ENCODE results near the gene ZNRD2.

Gene ZNRD2

GRCh38 chr11:65589444-65590239 lies 19.4 kb downstream of the ZNRD2 start:
- H3K9me3 ChIP-seq (ENCODE audit: control insufficient read depth in 1 of 2, low read length in 2 of 2), result no peaks in the 10 kb centered on the region
- no peaks in the 10 kb centered on the region for H3K27me3 ChIP-seq (ENCODE audit: control insufficient read depth in 1 of 2, insufficient read depth in 2 of 2, low read length in 2 of 2)
- H3K4me3 ChIP-seq (ENCODE audit: low read depth in 1 of 2, low read length in 2 of 2), result no peak overlapping the region
- peaks cover 14 to 26% of the 10 kb centered on the region in 2 donors for H3K4me1 ChIP-seq (ENCODE audit: control insufficient read depth in 1 of 2, insufficient read depth in 2 of 2, low read length in 2 of 2)
- peak overlapping the region in 1 of 2 donors; percentile 32 for H3K9ac ChIP-seq (ENCODE audit: low read depth in 1 of 2, low read length in 2 of 2)
- no peak overlapping the region for H3K27ac ChIP-seq (ENCODE audit: low read depth, low read length)
- H3K36me3 ChIP-seq (ENCODE audit: control insufficient read depth in 1 of 2, insufficient read depth in 2 of 2, low read length in 2 of 2), result peaks cover 13 to 23% of the 10 kb centered on the region in 2 donors

- Histone ChIP-seq H3K4me1 (ENCODE audit: control insufficient read depth in 1 of 2, insufficient read depth in 2 of 2, low read length in 2 of 2) (peaks cover 20 to 28% of the 10 kb centered on the region in 2 donors), H3K27ac (ENCODE audit: low read depth, low read length) (no peak overlapping the region), H3K27me3 (ENCODE audit: control insufficient read depth in 1 of 2, insufficient read depth in 2 of 2, low read length in 2 of 2) (no peaks in the 10 kb centered on the region), H3K4me3 (ENCODE audit: low read depth in 1 of 2, low read length in 2 of 2) (no peak overlapping the region), H3K9me3 (ENCODE audit: control insufficient read depth in 1 of 2, low read length in 2 of 2) (no peaks in the 10 kb centered on the region), H3K9ac (ENCODE audit: low read depth in 1 of 2, low read length in 2 of 2) (peak overlapping the region in 1 of 2 donors; percentile 32), H3K36me3 (ENCODE audit: control insufficient read depth in 1 of 2, insufficient read depth in 2 of 2, low read length in 2 of 2) (peaks cover 13 to 21% of the 10 kb centered on the region in 2 donors)
Measured at GRCh38 chr11:65590240-65590738, 20.0 kb downstream of the ZNRD2 start.

DNA sequence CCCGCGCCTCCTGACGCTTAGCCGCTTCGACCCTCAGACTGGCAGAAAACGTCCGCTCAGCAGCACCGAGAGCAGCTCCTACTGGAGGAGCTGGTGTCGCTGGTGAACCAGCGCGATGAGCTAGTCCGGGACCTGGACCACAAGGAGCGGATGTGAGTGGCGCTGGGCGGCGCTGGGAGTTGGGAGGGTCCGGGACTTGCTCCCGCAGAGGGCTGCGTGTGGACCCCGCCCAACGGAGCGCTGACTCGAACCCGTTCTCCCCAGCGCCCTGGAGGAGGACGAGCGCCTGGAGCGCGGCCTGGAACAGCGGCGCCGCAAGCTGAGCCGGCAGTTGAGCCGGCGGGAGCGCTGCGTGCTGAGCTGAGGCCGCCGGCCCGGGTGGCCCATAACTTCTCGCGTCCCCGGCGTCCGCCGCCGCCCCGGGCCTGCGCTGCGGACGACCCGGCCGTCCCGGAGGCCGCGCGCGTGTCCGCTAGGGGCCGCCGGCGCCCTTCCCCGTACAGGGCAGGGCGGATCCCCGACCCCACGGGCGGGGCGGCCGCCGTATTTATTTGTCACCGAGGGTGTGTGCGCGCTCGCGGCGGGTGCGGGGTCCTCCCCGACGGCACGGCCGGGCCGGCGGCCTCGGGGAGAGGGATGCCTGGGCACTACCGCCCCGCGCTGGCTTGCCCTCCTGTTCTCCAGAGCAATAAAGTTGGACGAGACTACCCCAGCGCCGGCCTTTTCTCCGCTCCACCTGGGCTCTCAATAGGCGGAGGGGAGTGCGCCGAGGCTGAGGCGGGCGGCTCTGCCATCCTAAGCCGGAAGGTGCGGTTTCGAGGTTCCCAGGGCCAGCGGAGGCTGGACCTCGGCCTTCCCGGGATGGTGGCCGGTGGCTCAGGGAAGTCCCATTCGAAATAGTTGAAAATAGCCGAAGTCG lies 21.9 kb downstream of the ZNRD2 start:
- peak overlapping the region in 1 of 2 donors; percentile 28 for H3K4me3 ChIP-seq (ENCODE audit: low read depth in 1 of 2, low read length in 2 of 2)
- H3K4me1 ChIP-seq (ENCODE audit: control insufficient read depth in 1 of 2, insufficient read depth in 2 of 2, low read length in 2 of 2), result peaks cover 26 to 35% of the 10 kb centered on the region in 2 donors
- H3K9me3 ChIP-seq (ENCODE audit: control insufficient read depth in 1 of 2, low read length in 2 of 2), result no peaks in the 10 kb centered on the region
- H3K9ac ChIP-seq (ENCODE audit: low read depth in 1 of 2, low read length in 2 of 2), result no peak overlapping the region
- H3K27me3 ChIP-seq (ENCODE audit: control insufficient read depth in 1 of 2, insufficient read depth in 2 of 2, low read length in 2 of 2), result no peaks in the 10 kb centered on the region
- peaks cover 9 to 15% of the 10 kb centered on the region in 2 donors for H3K36me3 ChIP-seq (ENCODE audit: control insufficient read depth in 1 of 2, insufficient read depth in 2 of 2, low read length in 2 of 2)
- H3K27ac ChIP-seq (ENCODE audit: low read depth, low read length), result no peak overlapping the region

DNA sequence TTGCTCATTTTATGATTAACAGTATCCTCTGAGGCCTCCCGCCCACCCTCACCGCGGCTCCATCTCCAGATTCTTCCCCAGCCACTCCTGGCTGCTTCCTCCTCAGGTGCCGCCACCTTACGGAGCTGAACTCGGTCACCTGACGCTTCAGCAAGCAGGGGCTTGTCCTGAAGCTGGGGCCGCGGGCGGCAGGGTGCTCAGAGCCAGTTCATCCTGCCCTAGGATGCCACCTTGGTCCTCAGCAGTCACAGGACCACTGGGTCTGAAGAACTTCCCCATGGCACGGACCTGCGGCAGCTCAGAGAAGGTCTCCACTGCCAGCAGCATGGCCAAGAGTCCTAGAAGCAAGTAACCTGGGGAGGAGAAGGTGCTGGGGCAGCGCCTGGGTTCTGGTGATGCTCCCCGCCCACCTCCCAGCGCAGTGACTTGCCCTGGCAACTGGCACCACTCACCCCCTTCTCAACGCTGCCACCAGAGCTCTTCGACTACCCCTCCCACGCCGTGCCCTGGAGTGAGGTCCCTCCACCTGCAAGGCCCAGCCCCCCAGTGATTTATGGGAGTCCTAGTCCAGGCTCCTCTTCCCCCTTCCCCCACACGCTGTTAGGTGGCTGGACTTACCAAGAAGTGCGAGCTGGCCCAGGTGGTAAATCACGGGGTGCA lies 22.7 kb downstream of the ZNRD2 start:
- no peak overlapping the region for H3K9ac ChIP-seq (ENCODE audit: low read depth in 1 of 2, low read length in 2 of 2)
- no peaks in the 10 kb centered on the region for H3K9me3 ChIP-seq (ENCODE audit: control insufficient read depth in 1 of 2, low read length in 2 of 2)
- H3K4me1 ChIP-seq (ENCODE audit: control insufficient read depth in 1 of 2, insufficient read depth in 2 of 2, low read length in 2 of 2), result peaks cover 18 to 27% of the 10 kb centered on the region in 2 donors
- no peak overlapping the region for H3K27ac ChIP-seq (ENCODE audit: low read depth, low read length)
- no peaks in the 10 kb centered on the region for H3K27me3 ChIP-seq (ENCODE audit: control insufficient read depth in 1 of 2, insufficient read depth in 2 of 2, low read length in 2 of 2)
- peaks cover 15 to 23% of the 10 kb centered on the region in 2 donors for H3K36me3 ChIP-seq (ENCODE audit: control insufficient read depth in 1 of 2, insufficient read depth in 2 of 2, low read length in 2 of 2)
- no peak overlapping the region for H3K4me3 ChIP-seq (ENCODE audit: low read depth in 1 of 2, low read length in 2 of 2)

GRCh38 chr11:65593518-65594414 lies 23.5 kb downstream of the ZNRD2 start:
- Histone ChIP-seq H3K4me1 (ENCODE audit: control insufficient read depth in 1 of 2, insufficient read depth in 2 of 2, low read length in 2 of 2) (peaks cover 11 to 20% of the 10 kb centered on the region in 2 donors), H3K36me3 (ENCODE audit: control insufficient read depth in 1 of 2, insufficient read depth in 2 of 2, low read length in 2 of 2) (peaks cover 19 to 30% of the 10 kb centered on the region in 2 donors), H3K27ac (ENCODE audit: low read depth, low read length) (no peak overlapping the region), H3K9me3 (ENCODE audit: control insufficient read depth in 1 of 2, low read length in 2 of 2) (no peaks in the 10 kb centered on the region), H3K27me3 (ENCODE audit: control insufficient read depth in 1 of 2, insufficient read depth in 2 of 2, low read length in 2 of 2) (no peaks in the 10 kb centered on the region), H3K9ac (ENCODE audit: low read depth in 1 of 2, low read length in 2 of 2) (no peak overlapping the region), H3K4me3 (ENCODE audit: low read depth in 1 of 2, low read length in 2 of 2) (no peak overlapping the region)

DNA sequence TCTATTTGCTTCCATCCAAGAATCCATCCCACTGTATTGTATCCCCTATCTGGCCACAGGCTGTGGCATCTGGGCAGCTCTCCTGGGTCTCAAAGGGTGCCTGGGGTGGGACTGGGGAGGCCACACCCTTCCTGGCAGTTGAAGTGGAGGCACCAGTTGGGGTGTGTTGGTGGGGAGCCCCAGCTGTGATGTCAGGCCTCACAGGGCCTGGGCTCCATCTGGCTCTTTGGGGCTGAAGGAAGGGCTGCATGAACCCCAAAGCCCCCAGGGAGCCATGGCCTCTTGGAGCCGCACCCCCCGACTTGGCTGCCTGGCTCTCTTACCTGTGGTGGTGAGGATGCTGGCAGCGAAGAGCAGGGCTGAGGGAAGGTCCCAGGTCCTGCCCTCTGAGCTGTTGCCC lies 24.9 kb downstream of the ZNRD2 start:
- Histone ChIP-seq H3K9me3 (ENCODE audit: control insufficient read depth in 1 of 2, low read length in 2 of 2) (no peaks in the 10 kb centered on the region), H3K4me3 (ENCODE audit: low read depth in 1 of 2, low read length in 2 of 2) (no peak overlapping the region), H3K4me1 (ENCODE audit: control insufficient read depth in 1 of 2, insufficient read depth in 2 of 2, low read length in 2 of 2) (peaks cover 11 to 13% of the 10 kb centered on the region in 2 donors), H3K27me3 (ENCODE audit: control insufficient read depth in 1 of 2, insufficient read depth in 2 of 2, low read length in 2 of 2) (no peaks in the 10 kb centered on the region), H3K9ac (ENCODE audit: low read depth in 1 of 2, low read length in 2 of 2) (no peak overlapping the region), H3K36me3 (ENCODE audit: control insufficient read depth in 1 of 2, insufficient read depth in 2 of 2, low read length in 2 of 2) (peaks cover 19 to 35% of the 10 kb centered on the region in 2 donors), H3K27ac (ENCODE audit: low read depth, low read length) (no peak overlapping the region)

- Histone ChIP-seq H3K9me3 (ENCODE audit: control insufficient read depth in 1 of 2, low read length in 2 of 2) (no peaks in the 10 kb centered on the region), H3K4me1 (ENCODE audit: control insufficient read depth in 1 of 2, insufficient read depth in 2 of 2, low read length in 2 of 2) (peaks cover 11 to 12% of the 10 kb centered on the region in 2 donors), H3K36me3 (ENCODE audit: control insufficient read depth in 1 of 2, insufficient read depth in 2 of 2, low read length in 2 of 2) (peaks cover 21 to 32% of the 10 kb centered on the region in 2 donors), H3K27me3 (ENCODE audit: control insufficient read depth in 1 of 2, insufficient read depth in 2 of 2, low read length in 2 of 2) (no peaks in the 10 kb centered on the region), H3K27ac (ENCODE audit: low read depth, low read length) (no peak within 1 kb of the TSS), H3K4me3 (ENCODE audit: low read depth in 1 of 2, low read length in 2 of 2) (no peak within 1 kb of the TSS), H3K9ac (ENCODE audit: low read depth in 1 of 2, low read length in 2 of 2) (no peak within 1 kb of the TSS)
Measured at GRCh38 chr11:65595543-65596281, 25.4 kb downstream of the ZNRD2 start, which contains the start of gene KCNK7. Gene KCNK7 (minus strand): TSS chr11:65595800. CDS start chr11:65595772, 28 bp downstream.

DNA sequence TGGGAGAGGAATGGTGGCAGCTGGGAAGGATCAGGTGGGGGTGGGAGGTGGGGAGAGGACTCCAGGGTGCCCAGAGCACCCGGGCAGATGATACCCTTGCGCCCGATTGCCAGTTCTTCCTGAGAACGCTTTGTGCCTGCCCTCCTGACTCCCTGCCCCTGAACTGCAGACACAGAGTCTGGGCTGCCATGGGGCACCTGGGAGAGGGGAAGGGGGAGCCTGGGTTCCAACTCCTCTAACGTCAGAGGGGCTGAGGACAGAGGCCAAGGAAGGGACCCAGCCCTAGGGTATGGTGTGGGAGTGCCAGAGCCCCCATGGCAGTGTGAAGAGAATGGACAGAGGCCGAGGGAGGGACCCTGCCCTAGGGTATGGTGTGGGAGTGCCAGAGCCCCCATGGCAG lies 26.2 kb downstream of the ZNRD2 start:
- Histone ChIP-seq H3K36me3 (ENCODE audit: control insufficient read depth in 1 of 2, insufficient read depth in 2 of 2, low read length in 2 of 2) (peaks cover 24 to 32% of the 10 kb centered on the region in 2 donors), H3K9me3 (ENCODE audit: control insufficient read depth in 1 of 2, low read length in 2 of 2) (no peaks in the 10 kb centered on the region), H3K4me1 (ENCODE audit: control insufficient read depth in 1 of 2, insufficient read depth in 2 of 2, low read length in 2 of 2) (peaks cover 11 to 12% of the 10 kb centered on the region in 2 donors), H3K4me3 (ENCODE audit: low read depth in 1 of 2, low read length in 2 of 2) (no peak overlapping the region), H3K27me3 (ENCODE audit: control insufficient read depth in 1 of 2, insufficient read depth in 2 of 2, low read length in 2 of 2) (no peaks in the 10 kb centered on the region), H3K9ac (ENCODE audit: low read depth in 1 of 2, low read length in 2 of 2) (no peak overlapping the region), H3K27ac (ENCODE audit: low read depth, low read length) (no peak overlapping the region)

All from duodenal mucosa (tissue), 2 donors.